Amniotic stem cell (primary cell): ENCODE results near the gene UBE2QL1.
"Not testable (repeated sequence)": the region's sequence is repeated elsewhere in the genome, so short reads cannot be mapped to it uniquely, and the experiment has no call there.

Experiments
- DNase-seq: peaks from one replicate; lab custom pipeline; 2025; lab: John Stamatoyannopoulos, UW

Gene UBE2QL1

GRCh38 chr5:6498968-6499367 is 50.3 kb downstream of the UBE2QL1 start:
- no peak for DNase-seq

GRCh38 chr5:6501701-6502100 is 53.0 kb downstream of the UBE2QL1 start:
- no peak for DNase-seq

GRCh38 chr5:6502421-6502820 is 53.8 kb downstream of the UBE2QL1 start:
- DNase-seq = no peak

- DNase-seq = no peak
These were observed 54.7 kb downstream of the UBE2QL1 start for GRCh38 chr5:6503342-6503741.

GRCh38 chr5:6504677-6505415 is 56.2 kb downstream of the UBE2QL1 start:
- no peak for DNase-seq

- no peak for DNase-seq
These were observed 56.7 kb downstream of the UBE2QL1 start for GRCh38 chr5:6505416-6505755.

- DNase-seq = no peak
These were observed 57.3 kb downstream of the UBE2QL1 start for GRCh38 chr5:6505783-6506557.

GRCh38 chr5:6506611-6507010 is 58.0 kb downstream of the UBE2QL1 start:
- no peak for DNase-seq

- no peak for DNase-seq
These were observed 60.3 kb downstream of the UBE2QL1 start for GRCh38 chr5:6508931-6509330.

GRCh38 chr5:6510132-6510531 is 61.5 kb downstream of the UBE2QL1 start:
- no peak for DNase-seq

- no peak for DNase-seq
These were observed 62.3 kb downstream of the UBE2QL1 start for GRCh38 chr5:6510973-6511372.

GRCh38 chr5:6515812-6516211 is 67.2 kb downstream of the UBE2QL1 start:
- DNase-seq = not testable (repeated sequence)

GRCh38 chr5:6516823-6517222 is 68.2 kb downstream of the UBE2QL1 start:
- no peak for DNase-seq

- no peak for DNase-seq
These were observed 68.9 kb downstream of the UBE2QL1 start for GRCh38 chr5:6517510-6517909.

- DNase-seq = no peak
These were observed 69.8 kb downstream of the UBE2QL1 start for GRCh38 chr5:6518298-6519057.

- no peak for DNase-seq
These were observed 71.5 kb downstream of the UBE2QL1 start for GRCh38 chr5:6520201-6520600.

- no peak for DNase-seq
These were observed 73.7 kb downstream of the UBE2QL1 start for GRCh38 chr5:6522331-6522730.

- no peak for DNase-seq
These were observed 74.3 kb downstream of the UBE2QL1 start for GRCh38 chr5:6522923-6523322.

GRCh38 chr5:6525422-6525821 is 76.8 kb downstream of the UBE2QL1 start:
- no peak for DNase-seq

- DNase-seq = no peak
These were observed 77.3 kb downstream of the UBE2QL1 start for GRCh38 chr5:6525910-6526309.

- no peak for DNase-seq
These were observed 79.2 kb downstream of the UBE2QL1 start for GRCh38 chr5:6527749-6528455.

- DNase-seq = no peak
These were observed 86.9 kb downstream of the UBE2QL1 start for GRCh38 chr5:6535594-6535993.
